GM19043 (cell line): ENCODE results near the gene ERGIC2.
"Not testable (repeated sequence)": the region's sequence is repeated elsewhere in the genome, so short reads cannot be mapped to it uniquely, and the experiment has no call there.

Source experiments
- ATAC-seq: cut with Tn5 transposase; IDR thresholded peaks from one replicate; pipeline ENCODE4 v1.9.1; 2021; ENCODE audit warnings: low read depth; ENCODE audit not compliant: unreplicated experiment

ERGIC2 gene, protein sequence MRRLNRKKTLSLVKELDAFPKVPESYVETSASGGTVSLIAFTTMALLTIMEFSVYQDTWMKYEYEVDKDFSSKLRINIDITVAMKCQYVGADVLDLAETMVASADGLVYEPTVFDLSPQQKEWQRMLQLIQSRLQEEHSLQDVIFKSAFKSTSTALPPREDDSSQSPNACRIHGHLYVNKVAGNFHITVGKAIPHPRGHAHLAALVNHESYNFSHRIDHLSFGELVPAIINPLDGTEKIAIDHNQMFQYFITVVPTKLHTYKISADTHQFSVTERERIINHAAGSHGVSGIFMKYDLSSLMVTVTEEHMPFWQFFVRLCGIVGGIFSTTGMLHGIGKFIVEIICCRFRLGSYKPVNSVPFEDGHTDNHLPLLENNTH

DNA sequence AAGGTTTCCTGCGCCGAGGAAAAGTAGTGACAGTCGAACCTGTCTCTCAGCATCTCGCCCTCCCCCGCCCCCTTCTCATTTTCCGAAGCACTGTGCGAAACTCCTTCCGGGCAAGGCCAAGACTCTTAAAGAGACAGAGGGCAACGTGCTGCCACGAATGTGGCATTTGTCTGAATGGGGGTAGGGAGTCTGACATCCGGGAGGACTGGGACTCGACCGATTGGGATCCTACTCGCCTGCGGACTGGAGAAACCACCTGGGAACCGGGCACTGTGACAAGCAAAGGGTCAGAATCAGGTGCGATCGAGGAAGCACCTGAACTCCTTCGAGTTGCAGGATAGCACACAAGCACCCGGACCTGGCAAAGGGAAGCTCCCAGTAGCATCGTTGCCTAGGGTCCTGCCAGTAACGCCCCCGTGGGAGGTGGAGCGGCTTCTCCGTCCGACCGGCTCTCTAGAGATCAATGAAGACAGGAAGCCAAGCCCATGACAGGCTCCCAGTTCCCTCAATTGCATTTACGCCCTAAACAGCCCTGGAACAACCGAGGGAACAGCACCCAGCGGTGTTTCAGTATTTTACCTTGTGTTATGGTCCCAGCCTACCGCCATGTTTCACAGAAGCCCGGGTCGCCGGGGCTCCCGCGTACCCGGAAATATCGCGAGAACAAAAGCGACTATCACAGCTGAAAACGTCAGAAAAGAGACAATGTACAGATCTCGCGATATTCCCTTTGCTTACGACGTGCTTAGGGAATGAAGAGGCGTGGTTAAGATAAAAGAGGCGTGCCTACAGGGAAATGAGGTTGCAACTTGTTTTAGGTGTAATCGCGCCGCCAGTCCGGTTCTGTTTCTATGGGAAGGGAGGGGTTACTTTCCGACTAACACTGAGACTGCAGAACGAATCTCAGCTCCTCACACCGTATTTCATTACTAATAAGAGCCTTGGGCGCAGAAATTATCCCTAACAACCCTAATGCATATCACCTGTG, at the start of gene ERGIC2:
ERGIC2 (minus strand) TSS at position 637 of the 988 bp plus-strand sequence. CDS start 9,539 bp downstream, outside the sequence.
- ATAC-seq, result peak; percentile 97

DNA sequence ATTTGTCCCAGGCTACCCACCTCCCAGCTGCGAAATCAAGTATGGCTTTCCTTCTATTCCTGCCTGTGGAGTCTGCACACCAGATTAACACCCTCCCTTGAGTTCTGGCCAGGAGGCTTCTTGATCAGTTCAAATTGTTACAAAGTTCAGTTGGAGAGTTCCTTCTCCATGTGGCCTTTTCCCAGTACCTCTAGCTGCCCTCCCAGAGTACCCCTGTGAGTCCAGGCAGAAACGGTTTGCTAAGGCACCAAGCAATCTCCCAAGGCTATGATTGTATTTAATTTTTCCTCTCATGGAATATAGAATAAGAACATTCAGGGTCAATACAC, 49.7 kb upstream of the ERGIC2 start:
- no peak for ATAC-seq

DNA sequence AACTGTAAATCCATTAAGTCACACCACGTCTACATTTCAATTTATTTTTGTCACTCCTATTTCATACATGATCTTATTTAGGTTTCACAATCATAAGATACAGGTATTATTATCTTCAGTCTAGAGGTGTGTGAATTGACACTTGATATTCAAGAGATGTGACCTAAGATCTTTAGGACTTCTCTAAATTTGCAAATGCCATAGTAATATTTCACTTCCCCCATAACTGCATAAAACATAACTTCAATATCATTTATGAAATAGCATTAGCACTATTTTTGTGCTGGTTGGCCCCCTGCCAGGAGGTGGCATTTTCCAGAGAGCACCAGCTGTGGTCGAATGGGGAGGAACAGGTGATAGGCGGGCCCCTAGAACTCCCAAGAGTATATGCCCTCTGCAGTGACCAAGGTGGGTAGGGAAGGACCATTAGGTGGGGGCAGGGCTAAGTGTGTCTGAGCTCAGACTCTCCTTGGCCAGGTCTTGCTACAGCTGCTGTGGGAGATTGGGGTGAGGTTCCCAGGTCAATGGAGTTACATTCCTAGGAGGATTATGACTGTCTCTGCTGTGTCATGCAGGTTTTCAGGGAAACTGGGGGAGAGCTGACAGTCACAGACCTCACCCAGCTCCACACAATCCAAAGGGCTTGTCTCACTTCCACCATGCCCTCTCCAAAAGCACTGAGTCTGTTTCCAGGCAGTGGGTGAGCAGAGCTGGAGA, 49.2 kb upstream of the ERGIC2 start:
- no peak for ATAC-seq

DNA sequence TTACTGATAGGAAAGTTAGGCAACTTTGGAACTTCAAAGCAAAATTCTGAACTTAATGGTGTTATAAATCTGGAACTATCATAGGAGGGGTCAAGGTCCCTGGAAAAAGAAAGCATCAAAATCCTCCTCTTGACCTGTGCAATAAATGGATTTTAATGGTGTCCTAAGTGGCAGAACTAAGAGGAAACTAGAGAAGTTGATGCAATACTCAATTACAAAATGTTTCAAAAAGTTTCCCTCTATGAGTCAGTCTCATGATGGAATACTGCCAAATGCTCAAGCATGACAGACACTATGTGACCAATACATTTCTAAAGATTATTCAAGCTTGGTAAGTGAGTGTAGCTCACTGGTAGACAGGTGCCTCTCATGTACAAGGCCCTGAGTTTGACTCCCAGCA, 47.7 kb upstream of the ERGIC2 start:
- ATAC-seq, result no peak

DNA sequence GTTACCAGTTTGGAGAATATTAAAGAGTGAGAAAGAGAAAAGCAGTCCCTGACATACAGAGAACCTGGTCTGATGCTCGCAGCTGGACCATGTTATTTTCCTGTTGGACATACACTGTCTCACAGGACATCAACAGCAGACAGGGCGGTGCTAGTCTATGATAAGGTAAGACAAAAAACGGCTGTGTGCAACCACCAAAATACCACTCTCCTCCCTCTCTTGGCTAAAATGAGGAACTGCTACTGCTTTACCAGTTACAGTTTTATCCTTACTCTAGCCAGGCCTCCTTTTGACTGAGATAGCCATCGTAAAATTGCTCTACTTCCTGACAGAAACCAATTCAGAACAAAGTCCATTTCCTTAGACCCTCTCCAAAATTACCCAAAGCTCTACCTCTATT, 47.0 kb upstream of the ERGIC2 start:
- peak; percentile 98 for ATAC-seq

DNA sequence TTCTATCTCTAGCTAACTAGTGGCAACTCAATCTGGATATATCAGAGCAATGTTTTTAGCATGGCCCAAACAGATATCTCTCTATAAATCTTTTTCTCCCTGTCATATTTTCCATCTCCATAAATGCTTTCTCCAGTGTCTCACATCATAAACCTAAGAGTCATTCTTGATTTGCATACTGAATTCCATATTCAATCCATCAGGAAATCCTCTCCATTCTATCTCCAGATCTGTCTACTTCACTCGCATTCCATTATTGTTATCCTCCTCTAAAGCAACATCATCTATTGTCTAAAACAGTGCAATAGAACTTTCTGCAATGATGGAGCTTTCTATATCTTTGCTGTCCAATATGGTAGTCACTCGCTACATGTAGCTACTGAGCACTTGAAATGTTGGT, 45.5 kb upstream of the ERGIC2 start:
- ATAC-seq, result no peak

DNA sequence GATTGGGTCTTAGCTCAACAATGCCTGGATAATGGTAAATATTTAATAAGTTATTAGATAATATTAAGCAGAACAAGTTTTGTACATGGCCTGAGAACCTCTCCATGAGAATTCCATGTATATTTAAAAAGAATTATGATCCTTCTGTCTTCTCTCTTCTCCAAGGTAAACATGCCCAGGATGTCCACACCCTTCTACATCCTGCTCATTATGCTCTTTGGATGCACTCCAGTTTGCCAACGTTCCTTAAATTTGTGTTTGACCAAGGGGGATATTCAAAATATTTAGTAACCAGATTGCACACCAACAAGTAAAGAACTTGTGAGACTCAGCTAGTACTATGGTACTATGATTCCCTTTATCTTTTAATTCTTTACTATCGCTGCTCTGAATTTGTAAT, 44.8 kb upstream of the ERGIC2 start:
- no peak for ATAC-seq

DNA sequence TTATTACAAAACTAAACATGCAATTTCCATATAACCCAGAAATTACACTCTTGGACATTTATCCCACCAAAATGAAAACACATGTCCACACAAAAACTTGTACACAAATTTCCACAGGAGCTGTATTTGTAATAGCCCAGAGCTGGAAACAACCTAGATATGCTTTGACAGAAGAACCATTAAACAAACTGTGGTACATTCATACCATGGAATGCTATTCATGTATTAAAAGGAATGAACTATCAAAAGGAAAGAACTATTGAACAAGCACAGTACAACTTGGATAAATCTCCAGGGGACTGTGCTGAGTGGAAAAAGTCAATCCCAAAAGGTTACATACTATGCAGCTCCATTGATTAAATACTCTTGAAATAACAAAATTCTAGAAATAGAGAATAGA, 35.8 kb upstream of the ERGIC2 start:
- no peak for ATAC-seq

DNA sequence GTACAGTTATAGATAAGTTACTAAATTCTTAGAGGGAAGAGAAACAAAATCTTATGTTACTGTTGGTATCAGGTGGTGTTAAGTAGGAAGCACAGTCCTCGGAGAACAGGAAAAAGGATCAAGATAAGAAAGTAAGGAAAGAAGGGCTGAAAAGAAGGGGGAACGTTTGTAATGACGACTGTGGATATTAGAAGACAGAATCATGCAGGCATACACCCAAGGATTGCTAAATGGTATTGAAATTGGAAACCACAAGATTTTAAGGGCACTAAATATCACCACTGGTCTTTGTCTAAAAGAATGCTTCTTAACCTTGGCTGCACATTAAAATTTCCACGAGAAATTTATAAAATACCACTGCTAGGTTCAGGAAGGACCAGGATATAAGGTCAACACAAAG, 34.1 kb upstream of the ERGIC2 start:
- no peak for ATAC-seq

DNA sequence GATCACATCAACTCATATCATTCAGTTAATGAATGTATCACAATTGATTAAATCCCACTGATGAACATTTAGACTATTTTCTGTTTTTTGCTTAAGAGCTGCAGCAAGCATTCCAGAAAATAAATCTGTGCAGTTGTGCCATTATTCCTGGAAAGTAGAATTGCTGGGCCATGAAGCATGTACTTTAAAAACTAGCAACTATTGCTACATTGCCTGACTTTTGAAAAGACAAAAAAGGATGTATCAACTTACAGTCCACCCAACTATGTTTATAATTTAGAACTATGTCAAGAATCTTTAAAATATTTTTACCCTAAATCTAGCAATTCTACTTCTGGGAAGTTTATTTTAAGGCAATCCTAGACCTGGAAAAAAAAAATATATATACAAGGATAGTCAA, 33.4 kb upstream of the ERGIC2 start:
- ATAC-seq, result no peak

DNA sequence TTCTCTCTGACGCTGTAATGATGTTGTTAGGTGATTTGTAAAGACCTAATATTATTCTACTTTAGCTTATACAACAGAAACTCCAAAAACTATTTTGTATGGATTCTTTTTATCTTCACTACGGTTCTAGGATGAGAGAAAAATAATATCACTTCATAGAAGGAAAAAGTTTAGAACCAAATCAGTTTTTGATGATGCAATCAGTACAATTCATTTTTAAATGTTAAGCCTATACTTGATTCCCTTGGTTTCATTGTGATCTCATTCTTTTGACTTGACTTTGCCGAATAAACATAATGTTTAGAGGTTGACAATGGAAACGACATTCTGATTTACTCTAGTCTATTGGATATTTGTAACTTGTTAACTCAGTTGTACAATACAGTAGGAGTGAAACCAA, 24.6 kb upstream of the ERGIC2 start:
- ATAC-seq, result no peak

DNA sequence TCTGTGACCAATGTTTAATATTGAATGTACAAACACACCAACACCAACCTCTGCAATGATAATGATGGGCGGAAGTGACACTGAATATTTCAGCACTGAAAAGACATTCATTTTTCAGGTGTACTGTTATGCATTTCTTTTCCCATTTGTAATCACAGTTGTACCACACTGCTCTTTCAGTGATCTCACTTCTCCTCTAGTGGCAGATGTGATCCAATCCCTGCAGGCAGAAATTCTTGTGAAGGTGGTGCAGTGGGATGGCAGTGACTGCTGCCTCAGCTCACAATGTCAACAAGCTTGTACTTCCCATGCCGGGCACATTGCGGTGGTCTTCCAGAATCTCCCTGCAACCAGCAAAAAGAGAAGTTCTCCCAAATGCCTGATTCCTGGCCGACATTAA, 23.0 kb upstream of the ERGIC2 start:
- no peak for ATAC-seq

DNA sequence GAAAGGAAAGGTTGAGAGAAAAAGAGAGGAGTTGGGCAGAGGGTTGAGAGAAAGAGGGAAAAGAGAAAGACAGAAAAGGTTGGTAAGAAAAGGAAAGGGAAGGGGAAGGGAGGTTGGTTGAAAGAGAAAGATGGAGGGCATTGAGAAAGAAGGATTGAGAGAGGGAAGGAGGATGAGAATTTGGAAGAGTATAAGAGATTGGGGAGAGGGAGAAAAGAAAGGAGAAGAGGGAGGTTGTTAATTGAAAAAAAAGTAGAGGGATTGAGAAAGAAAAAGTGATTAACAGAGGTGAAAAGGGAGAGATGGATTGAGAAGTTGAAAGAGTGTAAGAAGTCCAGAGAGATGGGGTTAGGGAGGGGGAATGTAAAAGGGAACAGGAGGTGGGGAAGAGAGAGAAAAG, 21.5 kb upstream of the ERGIC2 start:
- ATAC-seq, result no peak

DNA sequence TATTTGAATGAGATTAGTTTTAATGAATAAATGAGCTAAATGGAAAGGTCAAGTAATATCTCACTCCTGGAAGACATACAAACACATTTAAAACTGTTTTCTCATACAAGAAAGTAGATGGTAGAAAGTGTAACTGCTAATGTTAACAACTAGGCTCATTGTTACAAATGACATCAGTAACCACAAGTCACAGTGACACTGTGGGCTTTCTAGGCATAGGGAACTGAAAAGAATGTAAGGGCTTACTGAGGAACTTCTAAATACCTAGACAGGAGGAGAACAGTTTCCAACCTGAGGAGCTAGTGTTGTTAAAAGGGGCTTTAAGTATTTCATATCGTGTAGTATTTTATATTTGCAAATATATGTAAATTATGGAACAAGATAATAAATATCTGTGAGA, 17.5 kb upstream of the ERGIC2 start:
- no peak for ATAC-seq

DNA sequence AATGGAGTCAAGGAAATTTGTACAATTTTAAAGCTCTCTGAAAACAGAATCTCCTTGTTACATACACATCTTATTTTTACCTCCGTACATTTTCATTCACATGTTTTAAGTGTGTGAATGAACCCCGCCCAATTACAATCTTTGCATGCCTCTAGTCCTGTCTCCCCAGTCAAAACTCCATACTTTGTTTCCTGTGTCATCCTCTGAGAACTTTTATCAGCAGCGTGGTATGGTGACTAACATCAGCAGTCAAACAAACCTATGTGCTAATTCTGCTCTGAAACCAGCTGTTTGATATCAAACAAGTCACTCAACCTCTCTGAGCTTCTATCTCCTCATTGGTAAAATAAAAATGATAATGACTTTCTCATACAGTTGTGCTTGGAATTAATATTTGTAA, 15.8 kb upstream of the ERGIC2 start:
- ATAC-seq, result no peak

DNA sequence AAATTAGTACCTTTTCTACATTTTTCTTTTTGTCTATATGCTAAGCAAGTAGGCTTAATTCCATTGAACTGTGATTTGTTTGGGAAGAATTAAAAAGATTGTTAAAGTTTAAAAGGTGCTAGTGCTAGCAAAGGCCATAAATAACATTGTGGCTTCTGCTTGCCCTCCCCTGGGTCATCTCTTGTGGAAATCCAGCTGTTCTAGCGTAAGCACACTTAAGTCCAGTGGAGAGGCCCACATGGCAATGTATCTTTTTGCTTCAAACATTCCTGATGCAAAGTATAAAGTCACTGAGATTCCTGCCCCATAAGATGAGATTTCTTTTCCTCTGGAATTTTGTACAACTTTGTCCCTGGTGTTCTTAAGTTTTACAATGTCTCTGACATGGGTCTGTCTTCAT, 14.4 kb upstream of the ERGIC2 start:
- no peak for ATAC-seq

DNA sequence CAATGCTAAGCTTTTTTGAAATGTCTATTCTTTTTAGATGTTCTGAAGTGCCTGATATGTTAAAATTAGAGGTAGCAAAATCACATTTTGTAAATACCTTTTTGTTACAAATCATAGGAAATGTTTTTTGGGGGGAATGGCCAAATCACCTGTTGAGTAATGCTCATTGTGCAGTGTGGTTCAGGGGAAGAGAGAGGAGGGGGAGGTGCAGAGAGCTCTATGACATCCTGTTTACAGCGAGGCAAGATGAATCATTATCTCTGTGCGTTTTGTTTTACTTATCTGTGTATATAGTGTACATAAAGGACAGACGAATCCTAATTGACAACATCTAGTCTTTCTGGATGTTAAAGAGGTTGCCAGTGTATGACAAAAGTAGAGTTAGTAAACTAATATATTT, 9.4 kb upstream of the ERGIC2 start:
- ATAC-seq, result not testable (repeated sequence)

DNA sequence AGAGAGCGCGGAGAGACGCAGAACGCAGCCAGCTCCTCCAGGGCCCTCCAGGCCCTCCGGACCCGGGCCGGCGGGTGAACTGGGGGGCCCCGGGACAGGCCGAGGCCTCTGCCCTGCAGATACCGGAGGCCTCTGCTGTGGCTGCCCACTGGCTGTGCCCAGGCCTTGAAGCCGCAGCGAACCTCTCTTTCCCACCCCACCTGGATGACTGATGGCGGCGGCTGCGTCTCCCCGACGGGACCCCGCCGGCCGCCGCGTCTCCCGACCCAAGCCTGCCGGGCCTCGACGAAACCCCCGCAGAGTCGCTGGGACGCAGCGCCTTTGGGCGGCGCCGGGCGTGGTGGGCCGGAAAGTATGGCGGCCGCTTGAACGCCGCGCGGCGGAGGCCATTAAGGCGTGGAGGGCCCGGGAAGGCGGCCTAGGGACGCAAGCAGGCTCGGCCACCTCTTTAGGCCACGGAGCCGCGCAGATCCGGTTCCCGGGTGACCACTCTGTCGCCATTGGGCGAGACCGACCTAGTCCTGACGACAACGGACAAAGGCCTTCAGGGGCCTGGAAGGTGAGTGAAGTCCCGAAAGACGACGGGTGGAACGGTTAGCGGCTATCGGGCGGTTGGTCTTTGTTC, 8.4 kb upstream of the ERGIC2 start:
- no peak for ATAC-seq

DNA sequence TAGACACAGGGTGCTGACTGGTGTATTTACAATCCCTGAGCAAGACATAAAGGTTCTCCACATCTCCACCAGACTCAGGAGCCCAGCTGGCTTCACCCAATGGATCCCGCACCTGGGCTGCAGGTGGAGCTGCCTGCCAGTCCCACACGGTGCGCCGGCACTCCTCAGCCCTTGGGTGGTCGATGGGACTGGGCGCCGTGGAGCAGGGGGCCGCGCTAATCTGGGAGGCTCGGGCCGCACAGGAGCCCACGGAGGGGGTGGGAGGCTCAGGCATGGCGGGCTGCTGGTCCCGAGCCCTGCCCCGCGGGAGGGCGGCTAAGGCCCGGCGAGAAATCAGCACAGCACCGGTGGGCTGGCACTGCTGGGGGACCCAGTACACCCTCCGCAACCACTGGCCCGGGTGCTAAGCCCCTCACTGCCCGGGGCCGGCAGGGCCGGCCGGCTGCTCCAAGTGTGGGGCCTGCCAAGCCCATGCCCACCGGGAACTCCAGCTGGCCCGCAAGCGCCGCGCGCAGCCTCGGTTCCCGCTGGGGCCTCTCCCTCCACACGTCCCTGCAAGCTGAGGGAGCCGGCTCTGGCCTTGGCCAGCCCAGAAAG, 5.2 kb upstream of the ERGIC2 start:
- ATAC-seq, result not testable (repeated sequence)

DNA sequence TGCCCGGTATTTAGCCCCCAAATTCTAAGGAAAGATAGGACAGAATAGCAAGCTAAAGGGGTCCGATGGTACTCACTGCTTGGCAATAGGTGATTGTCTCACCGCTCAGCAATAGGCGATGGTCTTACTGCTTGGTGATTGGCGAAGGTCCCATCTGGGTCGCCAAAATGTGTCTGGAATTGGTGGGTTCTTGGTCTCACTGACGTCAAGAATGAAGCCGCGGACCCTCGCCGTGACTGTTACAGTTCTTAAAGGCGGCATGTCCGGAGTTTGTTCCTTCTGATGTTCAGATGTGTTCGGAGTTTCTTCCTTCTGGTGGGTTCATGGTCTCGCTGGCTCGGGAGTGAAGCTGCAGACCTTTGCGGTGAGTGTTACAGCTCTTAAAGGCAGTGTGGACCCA, 4.2 kb upstream of the ERGIC2 start:
- ATAC-seq, result not testable (repeated sequence)
